IMR-90 (cell line): ENCODE data around the gene OR5AC2. TPM values are rescaled to one million over a fixed set of nuclear protein-coding genes. Genes with fewer than 3 reads are reported as not detected.
A peak's percentile ranks its signal among the peaks of the same experiment; 100 is the strongest.

Source experiments
- ATAC-seq: fragments of 200-7000 bp; cut with Tn5 transposase; 2 replicates; pipeline ENCODE4 v1.9.1; 2020; ENCODE audit warnings: low read depth, mild to moderate bottlenecking, moderate library complexity
- BruUV-seq: library from RNA; stranded (reverse); fragments of 400-500 nt; replicated peaks from 2 replicates; lab custom pipeline; 2021; lab: Mats Ljungman, UMichigan
- CTCF ChIA-PET: fragments of 300-600 bp; formaldehyde crosslinking; extraction: SDS; loops from one replicate; lab custom pipeline; 2021; ENCODE audit warnings: antibody characterized with exemption; lab: Yijun Ruan, JAX
- POLR2A ChIA-PET: fragments of 300-600 bp; sonication (Branson Sonifier 250); formaldehyde crosslinking; loops from one replicate; lab custom pipeline; 2022; ENCODE audit warnings: antibody characterized with exemption; ENCODE audit not compliant: unreplicated experiment; lab: Charles Lee
- DNase-seq: peaks from one replicate; pipeline ENCODE4 v3.0.0; 2013
- H2AFZ ChIP-seq: replicated peaks from 2 replicates; pipeline ENCODE3; 2013; ENCODE audit warnings: low read length, mild to moderate bottlenecking; ENCODE audit not compliant: poor library complexity
- H2AK5ac ChIP-seq: 2 replicates; pipeline ENCODE4 v1.6.1; 2013; ENCODE audit warnings: low read depth, low read length, inconsistent platforms
- H2AK9ac ChIP-seq: replicated peaks from 2 replicates; pipeline ENCODE3; 2013; ENCODE audit warnings: mild to moderate bottlenecking, low read depth, low read length, moderate library complexity; ENCODE audit not compliant: poor library complexity
- H2BK120ac ChIP-seq: 2 replicates; pipeline ENCODE4 v1.6.1; 2013; ENCODE audit warnings: low read depth, low read length, inconsistent platforms
- H2BK15ac ChIP-seq: 3 replicates; pipeline ENCODE4 v1.6.1; 2013; ENCODE audit warnings: low read depth, low read length, inconsistent platforms
- H2BK20ac ChIP-seq: 2 replicates; pipeline ENCODE4 v1.6.1; 2013; ENCODE audit warnings: low read depth, mild to moderate bottlenecking, inconsistent platforms, low read length, moderate library complexity
- H2BK5ac ChIP-seq: 2 replicates; pipeline ENCODE4 v1.6.1; 2013; ENCODE audit warnings: mild to moderate bottlenecking, low read depth, low read length, inconsistent platforms; ENCODE audit not compliant: poor library complexity, severe bottlenecking
- H3K14ac ChIP-seq: replicated peaks from 2 replicates; pipeline ENCODE4 v1.6.1; 2013; ENCODE audit warnings: low read depth, low read length, inconsistent platforms
- H3K18ac ChIP-seq: 2 replicates; pipeline ENCODE4 v1.6.1; 2013; ENCODE audit warnings: low read depth, low read length, control low read depth
- H3K23ac ChIP-seq: 2 replicates; pipeline ENCODE4 v1.6.1; 2013; ENCODE audit warnings: low read depth, low read length, inconsistent platforms
- H3K27ac ChIP-seq: 2 replicates; pipeline ENCODE4 v1.5.1; 2013; ENCODE audit warnings: mild to moderate bottlenecking, control low read depth, low read length; ENCODE audit not compliant: insufficient read depth
- H3K27me3 ChIP-seq: 2 replicates; pipeline ENCODE4 v1.6.1; 2013; ENCODE audit warnings: low read length; ENCODE audit not compliant: control insufficient read depth, insufficient read depth
- H3K36me3 ChIP-seq: 2 replicates; pipeline ENCODE4 v1.6.1; 2013; ENCODE audit warnings: low read length, mixed read lengths; ENCODE audit not compliant: control insufficient read depth, insufficient read depth
- H3K4ac ChIP-seq: 2 replicates; pipeline ENCODE4 v1.6.1; 2013; ENCODE audit warnings: low read depth, low read length, inconsistent platforms
- H3K4me1 ChIP-seq: 2 replicates; pipeline ENCODE4 v1.6.1; 2013; ENCODE audit warnings: low read length, mixed read lengths; ENCODE audit not compliant: control insufficient read depth, insufficient read depth
- H3K4me2 ChIP-seq: 2 replicates; pipeline ENCODE4 v1.6.1; 2013; ENCODE audit warnings: low read depth, mild to moderate bottlenecking, control low read depth, low read length, moderate library complexity
- H3K4me3 ChIP-seq: 2 replicates; pipeline ENCODE4 v1.5.1; 2013; ENCODE audit warnings: low read depth, mild to moderate bottlenecking, control low read depth, low read length, moderate library complexity; ENCODE audit not compliant: insufficient read depth
- H3K56ac ChIP-seq: 2 replicates; pipeline ENCODE4 v1.6.1; 2013; ENCODE audit warnings: low read length, inconsistent platforms; ENCODE audit not compliant: insufficient read depth; ENCODE audit errors: extremely low read depth
- H3K79me1 ChIP-seq, 2 experiments: 2 replicates each; pipeline ENCODE4 v1.6.1; 2013; ENCODE audit warnings: low read length in 2 of 2, inconsistent platforms in 1 of 2, low read depth in 1 of 2
- H3K9ac ChIP-seq: 2 replicates; pipeline ENCODE4 v1.6.1; 2013; ENCODE audit warnings: low read depth, low read length, control low read depth
- H3K9me1 ChIP-seq: 2 replicates; pipeline ENCODE4 v1.6.1; 2013; ENCODE audit warnings: low read length, inconsistent platforms; ENCODE audit not compliant: insufficient read depth
- H3K9me3 ChIP-seq: 2 replicates; pipeline ENCODE4 v1.6.1; 2013; ENCODE audit warnings: low read length; ENCODE audit not compliant: control insufficient read depth, insufficient read depth
- H4K20me1 ChIP-seq: 2 replicates; pipeline ENCODE4 v1.6.1; 2013; ENCODE audit warnings: low read length, inconsistent platforms; ENCODE audit not compliant: insufficient read depth
- H4K5ac ChIP-seq: 2 replicates; pipeline ENCODE4 v1.6.1; 2013; ENCODE audit warnings: mild to moderate bottlenecking, low read depth, low read length, control low read depth
- H4K8ac ChIP-seq, 2 experiments: 2 replicates each; pipeline ENCODE4 v1.6.1; 2013; ENCODE audit warnings: low read depth in 2 of 2, low read length in 2 of 2, control low read depth in 1 of 2, inconsistent platforms in 1 of 2
- H4K91ac ChIP-seq: 2 replicates; pipeline ENCODE4 v1.6.1; 2013; ENCODE audit warnings: low read depth, low read length, inconsistent platforms; ENCODE audit not compliant: insufficient read depth
- CEBPB ChIP-seq: IDR thresholded peaks from 2 replicates; pipeline ENCODE4 v1.6.1; 2012; ENCODE audit warnings: low read depth, low read length, improper control_type of control experiment
- CHD1 ChIP-seq: IDR thresholded peaks from 2 replicates; pipeline ENCODE4 v1.6.1; 2012; ENCODE audit warnings: low read depth, low read length, improper control_type of control experiment
- CTCF ChIP-seq: conservative IDR thresholded peaks from 2 replicates; pipeline ENCODE4 v1.5.1; 2012; ENCODE audit warnings: mild to moderate bottlenecking, low read depth, low read length, improper control_type of control experiment
- FOS ChIP-seq: fragments of 150-350 bp; IDR thresholded peaks from 2 replicates; pipeline ENCODE4 v1.6.1; 2016; ENCODE audit warnings: low read depth, low read length
- MAFK ChIP-seq: IDR thresholded peaks from 2 replicates; pipeline ENCODE4 v1.6.1; 2012; ENCODE audit warnings: low read depth, low read length, improper control_type of control experiment
- MAZ ChIP-seq: IDR thresholded peaks from 2 replicates; pipeline ENCODE4 v1.6.1; 2012; ENCODE audit warnings: low read depth, mild to moderate bottlenecking, low read length, improper control_type of control experiment, moderate library complexity, borderline replicate concordance
- MXI1 ChIP-seq: IDR thresholded peaks from 2 replicates; pipeline ENCODE4 v1.6.1; 2012; ENCODE audit warnings: low read depth, mild to moderate bottlenecking, low read length, moderate library complexity, borderline replicate concordance
- NFE2L2 ChIP-seq: fragments of 150-350 bp; IDR thresholded peaks from 2 replicates; pipeline ENCODE4 v1.6.1; 2016; ENCODE audit warnings: low read depth, mild to moderate bottlenecking, low read length
- POLR2A ChIP-seq: IDR thresholded peaks from 2 replicates; pipeline ENCODE4 v1.6.1; 2012; ENCODE audit warnings: mild to moderate bottlenecking, low read depth, low read length
- RAD21 ChIP-seq: IDR thresholded peaks from 2 replicates; pipeline ENCODE4 v1.6.1; 2012; ENCODE audit warnings: low read length, improper control_type of control experiment
- RFX5 ChIP-seq: IDR thresholded peaks from 2 replicates; pipeline ENCODE4 v1.8.0; 2012; ENCODE audit warnings: low read depth, mild to moderate bottlenecking, low read length, moderate library complexity
- SMC3 ChIP-seq: fragments of 150-350 bp; IDR thresholded peaks from 2 replicates; pipeline ENCODE4 v1.6.1; 2016; ENCODE audit warnings: low read depth, mild to moderate bottlenecking, antibody characterized with exemption, low read length, moderate library complexity
- USF2 ChIP-seq: fragments of 150-350 bp; IDR thresholded peaks from 2 replicates; pipeline ENCODE4 v1.6.1; 2017; ENCODE audit warnings: mild to moderate bottlenecking, antibody characterized with exemption, low read length, low read depth
- WGBS, 2 experiments: methylation state at CpG; one replicate each; pipeline versions ENCODE4 v1.1.5 to v1.1.7; 2013; ENCODE audit warnings: missing lambda C conversion rate in 2 of 2; ENCODE audit not compliant: insufficient read length in 1 of 2; ENCODE audit errors: extremely low coverage in 2 of 2; 5-methylcytosine and 5-hydroxymethylcytosine counted together
- dilution Hi-C: fragments of 300-500 bp; cut with HindIII; formaldehyde crosslinking; loops from one replicate; pipeline ENCODE4 v1.14.3; 2018; ENCODE audit warnings: low sequenced_read_pairs; ENCODE audit not compliant: unreplicated experiment
- in situ Hi-C: fragments of 300-500 bp; cut with MboI; formaldehyde crosslinking; loops from 3 replicates; pipeline ENCODE4 v1.14.3; 2019; ENCODE audit warnings: low sequenced_read_pairs, inconsistent platforms, mixed read lengths
- intact Hi-C: fragments of 100-400 bp; cut with micrococcal nuclease; formaldehyde crosslinking; loops from 2 replicates; pipeline ENCODE4 v1.10.0; 2022
- polyA plus RNA-seq, 3 experiments: library from polyadenylated mRNA; depleted of rRNA; stranded (reverse); fragments of >200 nt; gene quantifications; 2 replicates each; pipeline ENCODE4 v1.2.3, GENCODE V29; 2012; ENCODE audit warnings: low replicate concordance in 1 of 3
- total RNA-seq: library from RNA; depleted of rRNA; stranded (reverse); fragments of >200 nt; gene quantifications from 2 replicates; pipeline ENCODE4 v1.2.3, GENCODE V29; 2012

The OR5AC2 gene
- total and polyA plus RNA-seq, 2 of the 4 experiments (the other 2 are of a cell fraction), result not detected

GRCh38 chr3:98039322-98040024, 47.5 kb upstream of the OR5AC2 start:
- Histone ChIP-seq H3K79me1 (no peaks in the 10 kb centered on the region), H4K91ac (no peak overlapping the region), H2AFZ (peak overlapping the region; percentile 96), H3K4ac (no peak overlapping the region), H3K27ac (no peak overlapping the region), H2BK20ac (no peak overlapping the region), H3K9me3 (no peaks in the 10 kb centered on the region), H2BK5ac (no peak overlapping the region), H4K8ac (no peak overlapping the region), H3K4me1 (no peaks in the 10 kb centered on the region), H2AK9ac (no peak overlapping the region), H3K23ac (no peak overlapping the region), H3K14ac (no peak overlapping the region), H3K18ac (no peak overlapping the region), H3K36me3 (no peaks in the 10 kb centered on the region), H3K56ac (no peak overlapping the region), H4K20me1 (no peaks in the 10 kb centered on the region), H2BK120ac (no peak overlapping the region), H4K5ac (no peak overlapping the region), H3K4me2 (peak overlapping the region; percentile 100), H3K9me1 (no peaks in the 10 kb centered on the region), H3K9ac (peak overlapping the region; percentile 44), H2BK15ac (no peak overlapping the region), H2AK5ac (no peak overlapping the region), H3K27me3 (no peaks in the 10 kb centered on the region), H3K4me3 (peak overlapping the region; percentile 66)
- peak; percentile 99 for ATAC-seq
- 0% methylated on average over 4 of the region's 13 CpGs; no CpG with 5 or more reads in 1 of the 2 experiments for WGBS, 2 experiments
- BruUV-seq, result no TSS peak
- intact Hi-C loops (loop anchor here (1.0 to 5.0 kb wide), 3 partner anchors 290 to 548 kb away; no protein-coding TSS in a partner anchor), dilution Hi-C loops (loop anchor here (25.0 kb wide), 1 partner anchor 298 kb away; no protein-coding TSS in a partner anchor), in situ Hi-C loops (loop anchor here (5.0 to 10.0 kb wide), 2 partner anchors 288 to 535 kb away; no protein-coding TSS in a partner anchor)
- peak; percentile 87 for DNase-seq
- ChIA-PET POLR2A (no interaction called here), CTCF (interaction anchor here (0.9 to 2.7 kb wide), 3 partner anchors 8 to 293 kb away, joined by 4 to 16 read pairs (median 5); no protein-coding TSS in a partner anchor)
- TF ChIP-seq POLR2A (no peak), MAFK (peak; percentile 54), NFE2L2 (no peak), USF2 (no peak), SMC3 (peak; percentile 36; the same call in 1 of the 2 replicates), RFX5 (no peak), RAD21 (peak; percentile 74), CHD1 (no peak), MXI1 (no peak), CTCF (peak; percentile 69), MAZ (no peak), CEBPB (peak; percentile 53; the same call in 1 of the 2 replicates), FOS (no peak)
